HG02973 (cell line): ENCODE measurements around the gene NDUFB6.
A peak's percentile ranks its signal among the peaks of the same experiment; 100 is the strongest.
"Not testable (repeated sequence)": the region's sequence is repeated elsewhere in the genome, so short reads cannot be mapped to it uniquely, and the experiment has no call there.

Experiments used
- ATAC-seq: cut with Tn5 transposase; IDR thresholded peaks from one replicate; pipeline ENCODE4 v1.9.1; 2021; ENCODE audit warnings: moderate library complexity; ENCODE audit not compliant: unreplicated experiment

Gene NDUFB6

DNA sequence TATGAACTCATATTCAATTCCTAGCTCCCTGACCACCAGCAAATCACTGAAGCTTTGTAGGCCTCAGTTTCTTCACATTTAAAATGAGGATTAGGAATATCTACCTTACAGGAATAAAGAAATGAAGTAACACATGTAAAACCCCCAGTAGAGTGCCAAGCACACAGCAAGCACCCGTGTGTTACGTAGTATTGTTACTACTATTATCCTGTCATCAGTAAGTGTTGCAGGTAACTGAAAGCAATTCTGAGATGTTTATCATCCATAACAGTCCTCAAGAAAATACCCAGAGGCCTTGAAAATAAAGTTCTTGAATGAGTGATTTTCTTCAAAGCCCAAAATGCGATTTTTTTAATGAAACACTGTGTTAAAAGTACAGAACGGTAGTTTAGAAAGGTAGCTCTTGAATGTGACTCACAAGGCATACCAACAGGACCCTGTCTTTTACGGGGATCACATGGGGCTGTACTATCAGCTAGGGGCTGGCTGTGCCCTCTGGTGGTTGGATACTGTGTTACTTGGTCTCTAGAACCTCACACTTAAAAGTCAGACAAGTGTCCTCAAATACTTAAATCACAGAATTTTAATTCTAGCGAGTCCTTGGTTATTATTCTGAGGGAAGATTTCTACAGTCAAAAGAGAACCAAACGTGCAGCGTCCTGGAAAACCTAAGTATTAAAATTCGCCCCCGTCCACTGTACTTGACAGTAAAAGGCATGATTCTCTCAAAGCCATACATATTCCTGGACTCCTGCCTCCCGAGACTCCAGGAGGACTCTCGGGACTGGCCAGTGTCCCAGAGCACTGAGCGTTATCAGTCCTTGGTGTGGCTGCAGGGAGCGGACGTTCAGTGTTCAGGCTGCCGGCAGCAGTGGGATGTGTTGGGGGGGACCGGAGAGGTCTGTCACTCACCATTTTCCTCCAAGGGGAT is 725 bp downstream of the NDUFB6 start:
- peak; percentile 95 for ATAC-seq

DNA sequence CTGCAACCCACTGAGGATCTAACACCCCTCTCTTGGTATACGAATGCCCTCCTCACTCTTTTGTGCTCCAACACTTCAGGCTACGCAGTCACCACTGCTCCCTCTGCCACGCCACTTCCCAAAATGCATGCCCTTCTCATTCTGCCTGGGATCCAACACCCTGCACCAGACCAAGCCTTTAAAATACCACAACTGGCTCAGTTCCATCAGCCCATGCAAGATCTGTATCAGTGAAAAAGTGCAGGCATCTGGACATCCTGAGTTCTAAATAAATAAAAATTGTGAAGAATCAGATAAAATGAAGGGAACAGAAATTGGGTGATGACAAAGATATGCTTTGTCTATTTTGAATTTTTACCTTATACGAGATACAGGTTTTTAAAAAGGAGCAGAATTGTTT is 2.7 kb downstream of the NDUFB6 start:
- no peak for ATAC-seq

GRCh38 chr9:32566770-32567169 is 6.2 kb downstream of the NDUFB6 start:
- ATAC-seq: no peak

GRCh38 chr9:32565967-32566366 is 7.0 kb downstream of the NDUFB6 start:
- ATAC-seq: no peak

- ATAC-seq: no peak
Measured at GRCh38 chr9:32558408-32558934, 14.5 kb downstream of the NDUFB6 start.

DNA sequence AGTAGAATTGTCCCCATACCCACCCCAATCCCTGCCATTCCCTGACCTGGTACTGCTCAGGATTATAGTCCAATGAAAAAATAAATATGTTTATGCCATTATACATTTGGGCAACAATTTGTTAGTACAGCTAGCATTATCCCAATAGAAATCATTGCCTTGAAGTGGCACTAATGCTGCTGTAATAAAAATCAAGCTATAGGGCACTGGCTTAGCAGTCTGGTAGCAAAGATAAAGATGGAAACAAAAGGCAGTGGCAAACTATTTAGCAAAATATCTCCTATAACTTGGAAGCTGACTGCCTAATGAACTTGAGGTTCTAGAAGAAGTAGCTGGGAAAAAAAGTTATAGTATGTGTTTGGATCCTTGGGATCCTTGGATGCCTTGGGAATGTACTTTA is 18.4 kb downstream of the NDUFB6 start:
- ATAC-seq: no peak

DNA sequence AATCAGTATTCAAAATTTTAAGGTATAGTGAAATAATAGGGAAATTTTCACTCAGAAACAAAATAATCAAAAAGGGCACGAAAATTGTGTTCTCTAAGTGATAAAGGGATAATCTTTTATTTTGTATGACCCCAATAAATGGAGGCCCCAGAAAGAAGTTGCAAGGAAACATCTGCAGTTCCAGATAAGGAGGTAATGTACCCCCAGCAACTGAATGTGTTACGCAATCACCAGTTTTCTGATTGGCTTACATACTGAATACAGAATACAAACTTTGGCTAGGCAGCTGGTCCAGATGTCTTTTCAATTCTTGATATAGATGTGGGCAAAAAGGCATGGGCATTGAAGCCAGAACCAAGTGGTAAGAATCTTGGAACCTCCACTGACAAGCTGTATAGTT is 18.9 kb downstream of the NDUFB6 start:
- ATAC-seq: no peak

GRCh38 chr9:32552172-32552872 is 20.6 kb downstream of the NDUFB6 start, which contains the start of the genes SMIM27 and TOPORS:
SMIM27 (plus strand) TSS chr9:32552327; CDS start chr9:32552435, 108 bp downstream.
TOPORS (minus strand) TSS chr9:32552586; CDS start chr9:32552436, 150 bp downstream.
- peak; percentile 61 for ATAC-seq

GRCh38 chr9:32551276-32552051 is 21.5 kb downstream of the NDUFB6 start:
- ATAC-seq: peak; percentile 1

DNA sequence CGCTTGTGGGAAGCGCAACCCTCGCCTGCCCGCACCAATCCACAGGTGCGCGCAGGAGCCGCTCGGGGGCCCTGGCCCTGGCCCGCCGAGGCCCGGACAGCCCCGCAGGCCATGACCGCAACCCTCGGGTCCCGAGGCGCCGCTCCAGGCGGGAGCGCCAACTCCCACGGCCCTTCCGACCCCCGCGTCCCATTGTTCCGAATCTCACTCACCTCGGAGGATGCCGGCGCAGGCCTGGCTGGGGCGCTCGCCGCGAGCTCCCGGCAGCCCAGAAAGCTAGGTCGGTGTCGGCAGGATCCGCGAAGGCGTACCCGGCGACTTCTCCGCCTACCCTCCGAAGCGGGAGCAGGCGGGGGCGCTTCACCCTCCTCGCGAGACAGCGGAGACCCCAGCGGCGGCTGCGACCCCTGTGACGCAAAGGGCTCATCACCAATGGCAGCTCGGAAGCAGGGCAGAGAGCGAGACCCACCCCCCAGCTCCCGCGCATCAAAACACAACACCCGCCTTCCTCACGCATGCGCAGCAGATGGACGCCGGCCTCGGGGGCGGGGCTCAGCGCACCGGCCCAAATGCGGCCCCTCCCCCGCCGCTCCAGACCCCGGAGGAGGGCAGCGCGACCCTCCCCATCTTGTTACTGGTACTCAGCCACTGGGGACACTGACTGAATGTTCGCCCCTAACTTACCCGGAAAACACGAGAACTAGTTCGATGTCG is 22.2 kb downstream of the NDUFB6 start:
- peak; percentile 64 for ATAC-seq

DNA sequence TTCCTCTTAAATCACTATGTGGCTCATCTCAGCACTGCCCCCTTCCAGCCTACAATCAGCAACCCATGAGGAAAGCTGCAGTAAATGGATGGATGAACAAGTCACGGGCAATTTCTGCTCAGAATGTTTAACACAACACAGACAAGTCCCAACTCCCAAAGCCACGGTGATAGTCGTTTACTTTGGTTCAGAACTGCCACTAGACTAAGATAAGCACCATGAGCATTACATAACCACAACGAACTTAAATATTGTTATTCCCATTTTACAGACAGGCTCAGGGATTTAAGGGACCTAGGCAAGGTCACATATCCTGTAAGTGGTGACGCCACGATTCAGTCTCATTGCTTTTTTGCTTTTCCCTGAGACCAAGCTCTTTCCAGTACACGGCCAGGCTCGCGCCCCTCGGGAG is 22.8 kb downstream of the NDUFB6 start:
- ATAC-seq: no peak

DNA sequence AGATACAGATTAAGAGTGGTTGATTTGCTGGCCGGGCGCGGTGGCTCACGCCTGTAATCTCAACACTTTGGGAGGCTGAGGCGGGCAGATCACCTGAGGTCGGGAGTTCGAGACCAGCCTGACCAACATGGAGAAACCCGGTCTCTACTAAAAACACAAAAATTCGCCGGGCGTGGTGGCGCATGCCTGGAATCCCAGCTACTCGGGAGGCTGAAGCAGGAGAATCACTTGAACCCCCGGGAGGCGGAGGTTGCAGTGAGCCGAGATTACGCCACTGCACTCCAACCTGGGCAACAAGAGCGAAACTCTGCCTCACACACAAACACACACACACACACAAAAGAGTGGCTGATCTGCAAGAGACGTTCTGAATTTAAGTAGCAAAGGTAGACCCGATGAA is 24.7 kb downstream of the NDUFB6 start:
- ATAC-seq: not testable (repeated sequence)

DNA sequence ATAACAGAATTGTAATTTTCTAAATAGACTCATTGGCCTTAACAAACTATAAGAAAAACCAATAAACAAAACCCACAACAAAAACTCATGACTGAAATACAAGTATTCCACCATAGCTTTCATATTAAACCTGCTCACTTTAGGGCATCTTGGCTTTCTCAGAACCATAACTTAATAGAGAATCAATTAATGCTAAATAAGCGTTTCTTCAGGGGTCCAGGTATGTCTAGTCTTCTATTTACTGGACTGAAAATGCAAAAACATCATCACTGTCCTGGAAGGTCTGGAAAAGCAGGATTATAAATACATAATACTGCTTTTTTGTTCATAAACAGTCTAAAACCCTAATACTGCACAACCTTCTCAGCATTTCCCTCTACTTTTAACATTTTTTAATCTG is 27.1 kb downstream of the NDUFB6 start:
- ATAC-seq: no peak

GRCh38 chr9:32543047-32543446 is 29.9 kb downstream of the NDUFB6 start:
- no peak for ATAC-seq

DNA sequence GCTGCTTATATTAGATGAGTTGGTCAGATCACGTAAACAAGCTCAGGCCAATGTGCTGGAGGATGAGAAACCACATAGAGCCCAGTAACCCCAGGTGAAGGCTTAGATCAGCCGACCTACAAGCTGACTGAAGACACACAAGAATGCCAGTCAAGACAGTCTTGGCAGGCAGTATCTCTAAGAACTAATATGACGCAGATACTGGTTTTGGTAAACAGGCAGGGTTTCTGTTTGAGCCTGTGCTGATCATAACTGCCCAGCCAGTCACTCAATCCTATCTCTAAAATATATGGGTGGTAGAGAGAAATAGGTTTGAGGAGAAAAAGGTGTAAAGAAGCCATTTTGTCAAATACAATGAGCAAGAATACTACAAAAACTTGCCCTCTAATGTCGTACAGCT is 39.1 kb downstream of the NDUFB6 start:
- ATAC-seq: no peak

DNA sequence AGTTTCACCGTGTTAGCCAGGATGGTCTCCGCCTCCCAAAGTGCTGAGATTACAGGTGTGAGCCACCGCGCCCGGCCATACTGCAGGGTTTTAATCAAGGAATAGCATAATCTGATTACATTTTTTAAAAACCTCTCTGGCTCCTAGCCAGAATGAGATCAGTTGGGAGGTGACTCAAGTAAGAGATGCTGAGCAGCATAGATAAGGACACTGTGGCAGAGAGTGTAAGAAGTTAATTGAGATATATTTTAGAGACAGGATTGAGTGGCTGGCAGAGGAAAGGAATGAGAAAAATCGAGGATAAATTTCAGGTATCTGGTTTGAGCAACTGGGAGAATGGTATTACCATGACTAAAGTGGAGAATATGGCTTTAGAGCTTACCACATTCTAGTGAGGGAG is 39.6 kb downstream of the NDUFB6 start:
- no peak for ATAC-seq

DNA sequence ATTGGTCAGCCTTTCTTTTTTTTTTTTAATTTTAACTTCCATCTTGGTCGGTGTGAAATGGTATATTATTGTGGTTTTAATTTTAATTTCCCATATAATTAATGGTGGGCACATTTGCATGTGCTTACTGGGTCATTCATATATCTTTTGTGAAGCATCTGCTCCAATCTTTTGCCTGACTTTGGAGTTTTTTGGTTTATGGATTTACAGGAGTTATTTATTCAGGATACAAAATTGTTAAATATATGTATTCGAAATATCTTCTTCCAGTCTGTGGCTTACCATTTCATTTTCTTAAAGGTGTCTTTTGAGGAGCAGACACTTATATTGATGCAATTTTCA is 46.3 kb downstream of the NDUFB6 start:
- no peak for ATAC-seq

DNA sequence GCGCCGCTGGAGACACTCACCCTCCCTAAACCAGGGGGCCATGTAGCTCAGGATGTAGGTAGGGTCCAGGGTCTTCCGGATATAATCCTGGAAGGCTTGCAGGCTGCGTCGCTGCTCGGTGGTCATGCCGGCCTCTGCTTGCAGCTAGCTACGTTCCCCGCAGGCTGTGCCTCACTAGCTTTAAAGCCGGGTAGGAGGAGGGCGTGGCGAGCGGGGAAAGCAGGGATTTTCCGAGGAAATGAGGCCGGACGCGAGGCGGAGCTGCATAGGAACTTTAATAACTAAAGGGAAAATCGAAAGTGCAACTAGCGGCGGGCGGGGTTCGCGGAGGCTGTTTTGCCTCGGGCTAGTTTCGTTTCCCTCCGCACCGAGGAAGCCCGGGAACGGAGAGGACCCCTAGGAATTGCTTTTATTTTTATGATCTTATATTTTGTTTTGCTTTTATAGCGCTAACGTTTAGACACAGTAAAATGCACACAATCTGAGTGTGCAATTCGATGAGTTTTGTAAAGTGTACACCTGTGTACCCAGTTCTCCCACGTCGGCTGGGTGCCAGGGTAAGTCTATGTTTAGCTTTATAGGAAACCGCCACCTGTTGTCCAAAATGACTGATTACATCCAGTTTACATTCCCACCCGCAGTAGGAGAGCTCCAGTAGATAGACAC is 46.8 kb downstream of the NDUFB6 start, which contains the start of gene RIGI:
TSS of gene RIGI (minus strand) at position 156 of the 666 bp plus-strand sequence. CDS start at position 126, 30 bp downstream.
- peak; percentile 68 for ATAC-seq

GRCh38 chr9:32525709-32526030 is 47.3 kb downstream of the NDUFB6 start:
- peak; percentile 12 for ATAC-seq
